ENCODE measurements around the gene ADAMTS12.

ADAMTS12 gene

DNA sequence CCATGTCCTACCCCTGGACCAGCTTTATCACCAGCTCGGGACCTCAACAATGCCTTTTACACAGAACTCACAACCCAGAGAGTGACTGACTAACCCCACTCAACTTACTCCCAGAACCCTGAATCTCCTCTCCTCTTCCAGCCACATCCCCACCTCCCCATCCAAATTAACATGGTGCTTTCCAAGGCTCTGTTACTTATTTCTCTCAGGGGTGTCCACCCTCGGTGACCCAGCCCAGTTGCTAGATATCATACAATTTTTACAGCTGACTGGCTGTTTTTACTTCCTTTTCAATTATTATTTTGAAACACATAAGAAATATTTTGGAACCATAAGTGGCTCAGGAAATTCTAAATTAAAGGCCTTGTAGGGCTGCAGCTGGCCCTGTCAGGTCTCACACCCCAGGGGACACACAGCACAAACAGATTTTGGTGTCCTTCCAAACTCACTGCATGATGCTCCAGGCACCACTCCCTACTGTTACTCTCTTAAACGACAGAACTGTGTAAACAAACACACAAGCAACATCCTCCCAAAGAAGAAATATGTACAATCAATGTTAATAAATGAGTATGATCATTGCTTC, 180.6 kb downstream of the ADAMTS12 start:
- H3K4me1 ChIP-seq (ENCODE audit: control insufficient read depth, insufficient read depth, low read length, poor library complexity, severe bottlenecking), result no peaks in the 10 kb centered on the region
- no peak overlapping the region for H3K27ac ChIP-seq (ENCODE audit: insufficient read depth, low read length, poor library complexity, severe bottlenecking)
- DNase-seq, result no peak
- no peaks in the 10 kb centered on the region for H3K9me3 ChIP-seq (ENCODE audit: control insufficient read depth, low read length)
- no peak overlapping the region for H3K4me3 ChIP-seq (ENCODE audit: insufficient read depth, low read depth, low read length, poor library complexity, severe bottlenecking)
- H3K36me3 ChIP-seq (ENCODE audit: control insufficient read depth, insufficient read depth, low read length), result no peaks in the 10 kb centered on the region
- H3K27me3 ChIP-seq (replicated peaks; ENCODE audit: control insufficient read depth, insufficient read depth, low read length, poor library complexity, severe bottlenecking), result no peaks in the 10 kb centered on the region

DNA sequence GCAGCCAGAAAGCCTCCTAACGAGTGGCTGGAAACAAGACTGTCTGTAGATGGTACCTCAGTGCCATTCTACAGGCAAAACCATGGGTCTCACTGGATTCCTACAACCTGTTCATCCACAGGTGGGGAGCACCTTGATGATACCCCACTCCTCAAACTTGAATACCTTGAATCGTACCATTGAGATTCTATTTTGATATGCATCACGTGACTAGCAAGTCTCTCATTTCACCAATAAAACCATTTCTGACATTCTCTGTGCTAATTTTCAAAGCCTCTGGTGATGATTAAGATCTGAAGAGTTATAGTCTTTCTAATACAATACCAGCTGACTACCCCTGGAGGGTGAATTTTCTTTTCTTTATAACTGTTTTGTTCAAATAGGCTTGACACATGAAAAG, 188.9 kb downstream of the ADAMTS12 start:
- no peak for DNase-seq
- H3K9me3 ChIP-seq (ENCODE audit: control insufficient read depth, low read length), result no peaks in the 10 kb centered on the region
- no peaks in the 10 kb centered on the region for H3K36me3 ChIP-seq (ENCODE audit: control insufficient read depth, insufficient read depth, low read length)
- H3K27ac ChIP-seq (ENCODE audit: insufficient read depth, low read length, poor library complexity, severe bottlenecking), result no peak overlapping the region
- no peaks in the 10 kb centered on the region for H3K4me1 ChIP-seq (ENCODE audit: control insufficient read depth, insufficient read depth, low read length, poor library complexity, severe bottlenecking)
- H3K27me3 ChIP-seq (replicated peaks; ENCODE audit: control insufficient read depth, insufficient read depth, low read length, poor library complexity, severe bottlenecking), result no peaks in the 10 kb centered on the region
- H3K4me3 ChIP-seq (ENCODE audit: insufficient read depth, low read depth, low read length, poor library complexity, severe bottlenecking), result no peak overlapping the region

DNA sequence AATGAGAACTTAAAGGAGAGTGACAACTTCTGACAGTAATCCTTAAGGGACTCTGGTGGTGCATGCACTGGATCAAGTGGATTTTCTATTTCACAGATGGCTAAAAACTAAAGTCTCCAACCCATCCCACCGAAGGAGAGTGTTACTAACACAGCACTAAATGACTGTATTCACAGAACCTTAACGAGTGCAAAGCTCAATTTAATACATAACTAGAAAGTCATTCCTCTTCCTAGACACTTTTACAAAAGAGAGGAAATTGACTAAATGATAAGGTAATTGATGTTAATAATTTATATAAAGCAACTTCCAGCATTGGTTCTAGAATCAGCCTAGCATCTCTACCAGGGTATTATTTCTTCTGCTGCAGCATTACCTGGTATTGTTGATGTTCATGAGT, 189.8 kb downstream of the ADAMTS12 start:
- no peak for DNase-seq
- H3K27ac ChIP-seq (ENCODE audit: insufficient read depth, low read length, poor library complexity, severe bottlenecking), result no peak overlapping the region
- H3K4me1 ChIP-seq (ENCODE audit: control insufficient read depth, insufficient read depth, low read length, poor library complexity, severe bottlenecking), result no peaks in the 10 kb centered on the region
- H3K4me3 ChIP-seq (ENCODE audit: insufficient read depth, low read depth, low read length, poor library complexity, severe bottlenecking), result no peak overlapping the region
- no peaks in the 10 kb centered on the region for H3K36me3 ChIP-seq (ENCODE audit: control insufficient read depth, insufficient read depth, low read length)
- H3K9me3 ChIP-seq (ENCODE audit: control insufficient read depth, low read length), result no peaks in the 10 kb centered on the region
- no peaks in the 10 kb centered on the region for H3K27me3 ChIP-seq (replicated peaks; ENCODE audit: control insufficient read depth, insufficient read depth, low read length, poor library complexity, severe bottlenecking)

DNA sequence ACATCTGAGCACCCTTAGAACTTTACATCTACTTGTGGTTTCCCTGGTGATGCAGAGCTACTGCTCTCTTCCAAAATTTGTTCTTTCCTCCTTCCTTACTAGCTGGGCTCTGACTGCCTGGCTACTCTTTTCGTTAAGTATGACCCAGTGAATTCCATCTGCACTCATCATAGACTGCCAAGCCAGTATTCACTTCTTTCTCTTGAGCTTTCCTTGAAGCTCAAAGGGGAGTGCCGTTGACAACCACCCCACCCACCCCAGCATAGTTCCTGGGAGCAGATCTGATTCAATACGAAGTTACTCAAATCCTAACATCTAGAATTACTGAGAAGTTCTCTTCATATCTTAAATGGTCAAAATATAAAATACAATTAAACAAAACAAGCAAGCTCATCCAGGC, 190.5 kb downstream of the ADAMTS12 start:
- Histone ChIP-seq H3K9me3 (ENCODE audit: control insufficient read depth, low read length) (no peaks in the 10 kb centered on the region), H3K27ac (ENCODE audit: insufficient read depth, low read length, poor library complexity, severe bottlenecking) (no peak overlapping the region), H3K4me3 (ENCODE audit: insufficient read depth, low read depth, low read length, poor library complexity, severe bottlenecking) (no peak overlapping the region), H3K27me3 (replicated peaks; ENCODE audit: control insufficient read depth, insufficient read depth, low read length, poor library complexity, severe bottlenecking) (no peaks in the 10 kb centered on the region), H3K4me1 (ENCODE audit: control insufficient read depth, insufficient read depth, low read length, poor library complexity, severe bottlenecking) (no peaks in the 10 kb centered on the region), H3K36me3 (ENCODE audit: control insufficient read depth, insufficient read depth, low read length) (no peaks in the 10 kb centered on the region)
- DNase-seq, result no peak

DNA sequence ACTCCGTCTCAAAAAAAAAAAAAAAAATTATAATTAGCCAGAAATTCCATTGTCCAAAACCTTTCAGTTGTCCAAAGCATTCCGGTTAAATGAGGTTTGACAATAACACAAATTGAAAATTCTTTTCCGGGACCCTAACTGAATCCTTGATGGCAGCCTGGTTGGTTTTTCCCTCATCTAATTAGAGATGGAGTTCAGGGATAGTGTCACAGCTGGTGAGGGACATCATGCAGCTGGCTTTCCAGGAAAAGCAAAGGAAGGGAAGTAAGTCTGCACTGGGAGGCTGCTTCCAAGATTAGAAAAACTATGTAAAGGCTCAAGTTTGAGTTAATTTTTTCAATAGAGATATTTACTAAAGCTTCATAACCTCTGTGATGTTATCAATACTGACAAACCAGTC, 195.4 kb downstream of the ADAMTS12 start:
- H3K27ac ChIP-seq (ENCODE audit: insufficient read depth, low read length, poor library complexity, severe bottlenecking), result no peak overlapping the region
- DNase-seq, result no peak
- no peaks in the 10 kb centered on the region for H3K27me3 ChIP-seq (replicated peaks; ENCODE audit: control insufficient read depth, insufficient read depth, low read length, poor library complexity, severe bottlenecking)
- H3K9me3 ChIP-seq (ENCODE audit: control insufficient read depth, low read length), result no peaks in the 10 kb centered on the region
- no peaks in the 10 kb centered on the region for H3K4me1 ChIP-seq (ENCODE audit: control insufficient read depth, insufficient read depth, low read length, poor library complexity, severe bottlenecking)
- no peaks in the 10 kb centered on the region for H3K36me3 ChIP-seq (ENCODE audit: control insufficient read depth, insufficient read depth, low read length)
- no peak overlapping the region for H3K4me3 ChIP-seq (ENCODE audit: insufficient read depth, low read depth, low read length, poor library complexity, severe bottlenecking)

DNA sequence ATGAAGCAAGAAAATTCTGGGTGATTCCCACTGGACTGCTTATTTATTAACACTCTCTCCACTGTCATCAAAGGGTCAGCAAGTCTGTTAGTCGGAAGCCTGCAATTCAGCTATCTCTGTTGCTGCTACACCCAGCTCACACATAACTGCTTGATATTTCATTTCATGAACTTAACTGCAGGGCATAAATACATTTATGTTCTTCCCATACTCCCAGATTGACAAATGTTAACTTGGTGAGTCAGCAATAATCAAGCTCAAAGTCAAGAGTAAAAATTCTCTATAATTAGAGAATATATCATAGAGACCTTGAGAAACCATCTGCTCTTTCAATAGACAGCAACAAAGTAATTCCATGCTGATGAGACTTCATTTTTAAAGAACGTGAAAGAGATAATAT, 198.8 kb downstream of the ADAMTS12 start:
- H3K27me3 ChIP-seq (replicated peaks; ENCODE audit: control insufficient read depth, insufficient read depth, low read length, poor library complexity, severe bottlenecking), result no peaks in the 10 kb centered on the region
- no peaks in the 10 kb centered on the region for H3K4me1 ChIP-seq (ENCODE audit: control insufficient read depth, insufficient read depth, low read length, poor library complexity, severe bottlenecking)
- DNase-seq, result no peak
- no peaks in the 10 kb centered on the region for H3K9me3 ChIP-seq (ENCODE audit: control insufficient read depth, low read length)
- no peak overlapping the region for H3K27ac ChIP-seq (ENCODE audit: insufficient read depth, low read length, poor library complexity, severe bottlenecking)
- H3K4me3 ChIP-seq (ENCODE audit: insufficient read depth, low read depth, low read length, poor library complexity, severe bottlenecking), result no peak overlapping the region
- no peaks in the 10 kb centered on the region for H3K36me3 ChIP-seq (ENCODE audit: control insufficient read depth, insufficient read depth, low read length)

DNA sequence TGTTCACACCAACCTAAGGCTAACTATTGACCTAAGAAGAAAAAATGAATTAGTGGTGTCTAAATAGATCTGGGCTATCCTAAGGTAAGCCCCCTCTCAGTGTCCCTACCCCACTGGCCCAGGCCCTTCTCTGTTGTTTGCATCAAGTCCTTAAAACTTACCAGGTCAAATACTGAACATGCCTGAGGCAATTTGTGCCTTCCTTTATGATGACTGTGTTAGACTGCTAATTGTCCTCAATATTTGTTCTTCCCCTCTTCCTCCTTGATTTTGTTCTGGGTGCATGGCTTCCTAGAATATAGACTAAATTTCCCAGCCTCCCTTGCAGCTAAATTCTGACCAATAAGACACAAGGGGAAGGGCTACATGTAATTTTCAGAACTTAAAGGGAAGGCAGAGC, 199.9 kb downstream of the ADAMTS12 start:
- no peaks in the 10 kb centered on the region for H3K9me3 ChIP-seq (ENCODE audit: control insufficient read depth, low read length)
- H3K27me3 ChIP-seq (replicated peaks; ENCODE audit: control insufficient read depth, insufficient read depth, low read length, poor library complexity, severe bottlenecking), result no peaks in the 10 kb centered on the region
- H3K36me3 ChIP-seq (ENCODE audit: control insufficient read depth, insufficient read depth, low read length), result no peaks in the 10 kb centered on the region
- no peak for DNase-seq
- no peak overlapping the region for H3K27ac ChIP-seq (ENCODE audit: insufficient read depth, low read length, poor library complexity, severe bottlenecking)
- H3K4me3 ChIP-seq (ENCODE audit: insufficient read depth, low read depth, low read length, poor library complexity, severe bottlenecking), result no peak overlapping the region
- H3K4me1 ChIP-seq (ENCODE audit: control insufficient read depth, insufficient read depth, low read length, poor library complexity, severe bottlenecking), result no peaks in the 10 kb centered on the region

DNA sequence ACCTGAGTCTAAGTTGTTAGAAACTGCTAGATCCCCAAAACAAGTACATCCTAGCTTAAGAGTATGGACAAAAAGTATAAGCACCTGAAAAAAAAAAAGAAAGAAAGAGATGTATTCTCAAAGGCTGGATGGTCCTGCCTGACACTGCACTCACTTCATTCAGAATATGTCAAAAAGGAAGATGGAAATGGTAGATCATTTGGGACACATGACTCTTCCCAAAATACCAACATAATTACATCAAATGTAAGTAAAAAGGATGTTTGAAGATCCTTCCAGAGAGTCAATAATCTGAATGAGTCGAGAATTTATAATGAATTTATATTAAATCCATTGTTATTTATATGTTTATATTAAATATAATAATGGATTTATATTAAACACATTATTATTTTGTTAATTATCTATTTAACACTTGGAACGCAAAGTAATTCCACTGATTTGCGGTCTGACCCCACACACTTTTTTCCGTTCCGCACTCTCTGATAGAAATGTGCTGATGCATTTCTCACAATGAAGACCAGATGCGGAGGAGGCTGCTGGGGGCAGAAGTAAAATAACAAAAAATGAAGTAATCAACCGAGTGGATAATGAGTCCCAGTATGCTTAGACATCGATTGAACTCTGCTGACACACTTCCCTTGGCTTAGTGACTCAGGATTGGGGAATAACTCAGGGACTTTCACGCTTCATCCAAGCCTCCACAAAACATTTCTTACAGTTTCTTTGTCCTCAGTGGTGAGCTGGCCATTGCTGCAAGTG, 201.2 kb downstream of the ADAMTS12 start:
- Histone ChIP-seq H3K27ac (ENCODE audit: insufficient read depth, low read length, poor library complexity, severe bottlenecking) (no peak overlapping the region), H3K36me3 (ENCODE audit: control insufficient read depth, insufficient read depth, low read length) (no peaks in the 10 kb centered on the region), H3K4me1 (ENCODE audit: control insufficient read depth, insufficient read depth, low read length, poor library complexity, severe bottlenecking) (no peaks in the 10 kb centered on the region), H3K9me3 (ENCODE audit: control insufficient read depth, low read length) (no peaks in the 10 kb centered on the region), H3K27me3 (replicated peaks; ENCODE audit: control insufficient read depth, insufficient read depth, low read length, poor library complexity, severe bottlenecking) (no peaks in the 10 kb centered on the region), H3K4me3 (ENCODE audit: insufficient read depth, low read depth, low read length, poor library complexity, severe bottlenecking) (no peak overlapping the region)
- DNase-seq, result no peak

DNA sequence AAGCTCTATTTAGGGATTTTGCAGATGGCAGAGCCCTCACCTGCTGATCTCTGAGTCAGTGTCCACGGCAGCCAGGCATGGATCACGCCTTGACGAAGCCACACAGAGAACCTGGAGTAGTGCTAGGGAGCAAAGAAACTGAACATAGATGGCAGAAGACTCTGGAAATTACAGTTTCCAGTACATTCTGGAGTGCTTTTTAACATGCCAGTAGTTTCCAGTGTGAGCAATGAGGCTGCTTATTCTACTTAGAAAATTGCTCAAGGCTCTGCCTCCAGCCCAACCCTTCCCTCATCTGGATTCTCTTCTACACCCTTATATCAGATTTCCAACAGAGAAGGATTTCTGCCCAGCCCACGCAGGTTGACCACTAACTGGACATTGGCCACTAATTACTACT, 203.3 kb downstream of the ADAMTS12 start:
- Histone ChIP-seq H3K9me3 (ENCODE audit: control insufficient read depth, low read length) (no peaks in the 10 kb centered on the region), H3K4me3 (ENCODE audit: insufficient read depth, low read depth, low read length, poor library complexity, severe bottlenecking) (no peak overlapping the region), H3K27me3 (replicated peaks; ENCODE audit: control insufficient read depth, insufficient read depth, low read length, poor library complexity, severe bottlenecking) (no peaks in the 10 kb centered on the region), H3K27ac (ENCODE audit: insufficient read depth, low read length, poor library complexity, severe bottlenecking) (no peak overlapping the region), H3K36me3 (ENCODE audit: control insufficient read depth, insufficient read depth, low read length) (no peaks in the 10 kb centered on the region), H3K4me1 (ENCODE audit: control insufficient read depth, insufficient read depth, low read length, poor library complexity, severe bottlenecking) (no peaks in the 10 kb centered on the region)
- no peak for DNase-seq

DNA sequence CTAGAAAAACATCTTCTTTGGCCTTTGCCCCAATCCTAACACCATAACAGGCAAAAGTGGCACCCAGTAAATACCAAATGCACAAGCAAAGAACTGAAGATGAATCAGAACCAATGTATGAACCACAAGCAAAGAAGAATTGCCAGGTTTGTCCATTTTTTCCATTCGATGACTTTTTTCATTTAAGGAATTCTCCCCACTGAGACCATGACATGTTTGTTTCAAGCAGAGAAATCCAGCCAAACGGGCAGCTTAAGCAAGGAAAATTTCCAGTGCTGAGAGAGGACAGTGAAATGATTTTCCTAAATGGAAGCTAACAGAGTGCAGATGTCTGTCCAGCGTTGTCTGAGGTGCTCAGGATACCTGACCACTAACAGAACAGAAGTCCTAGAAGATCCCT, 203.7 kb downstream of the ADAMTS12 start:
- no peak overlapping the region for H3K4me3 ChIP-seq (ENCODE audit: insufficient read depth, low read depth, low read length, poor library complexity, severe bottlenecking)
- no peaks in the 10 kb centered on the region for H3K36me3 ChIP-seq (ENCODE audit: control insufficient read depth, insufficient read depth, low read length)
- H3K9me3 ChIP-seq (ENCODE audit: control insufficient read depth, low read length), result no peaks in the 10 kb centered on the region
- H3K27ac ChIP-seq (ENCODE audit: insufficient read depth, low read length, poor library complexity, severe bottlenecking), result no peak overlapping the region
- DNase-seq, result no peak
- H3K27me3 ChIP-seq (replicated peaks; ENCODE audit: control insufficient read depth, insufficient read depth, low read length, poor library complexity, severe bottlenecking), result no peaks in the 10 kb centered on the region
- no peaks in the 10 kb centered on the region for H3K4me1 ChIP-seq (ENCODE audit: control insufficient read depth, insufficient read depth, low read length, poor library complexity, severe bottlenecking)
